ENCODE results near the gene UBE2D3. TPM values are rescaled to one million over a fixed set of nuclear protein-coding genes. Genes with fewer than 3 reads are reported as not detected.

UBE2D3 gene
- polyA plus RNA-seq, 1 donor: 281 TPM

- Histone ChIP-seq H3K4me3 (ENCODE audit: low read length) (no peak overlapping the region), H3K9me3 (ENCODE audit: control insufficient read depth, low read depth, low read length) (no peaks in the 10 kb centered on the region), H3K4me1 (ENCODE audit: control insufficient read depth, insufficient read depth, low read length) (no peaks in the 10 kb centered on the region), H3K27me3 (ENCODE audit: control insufficient read depth, insufficient read depth, low read length) (no peaks in the 10 kb centered on the region), H3K36me3 (ENCODE audit: control insufficient read depth, insufficient read depth, low read length) (peaks cover 65% of the 10 kb centered on the region), H3K27ac (ENCODE audit: low read length) (no peak overlapping the region)
- DNase-seq: no peak
- no CpG with 5 or more reads among the region's 2 CpGs for WGBS (ENCODE audit: insufficient coverage, low lambda C conversion rate)
Observed at GRCh38 chr4:102799816-102800215, 27.5 kb downstream of the UBE2D3 start.

- Histone ChIP-seq H3K27me3 (ENCODE audit: control insufficient read depth, insufficient read depth, low read length) (no peaks in the 10 kb centered on the region), H3K36me3 (ENCODE audit: control insufficient read depth, insufficient read depth, low read length) (peaks cover 52% of the 10 kb centered on the region), H3K4me3 (ENCODE audit: low read length) (no peak overlapping the region), H3K9me3 (ENCODE audit: control insufficient read depth, low read depth, low read length) (no peaks in the 10 kb centered on the region), H3K4me1 (ENCODE audit: control insufficient read depth, insufficient read depth, low read length) (no peaks in the 10 kb centered on the region), H3K27ac (ENCODE audit: low read length) (no peak overlapping the region)
- no CpG with 5 or more reads among the region's 2 CpGs for WGBS (ENCODE audit: insufficient coverage, low lambda C conversion rate)
- no peak for DNase-seq
Observed at GRCh38 chr4:102794999-102795398, 32.4 kb downstream of the UBE2D3 start.

- no peak for DNase-seq
- no CpG with 5 or more reads among the region's 2 CpGs for WGBS (ENCODE audit: insufficient coverage, low lambda C conversion rate)
- no peak overlapping the region for H3K4me3 ChIP-seq (ENCODE audit: low read length)
- no peak overlapping the region for H3K27ac ChIP-seq (ENCODE audit: low read length)
- H3K36me3 ChIP-seq (ENCODE audit: control insufficient read depth, insufficient read depth, low read length): peaks cover 29% of the 10 kb centered on the region
- H3K9me3 ChIP-seq (ENCODE audit: control insufficient read depth, low read depth, low read length): no peaks in the 10 kb centered on the region
- H3K4me1 ChIP-seq (ENCODE audit: control insufficient read depth, insufficient read depth, low read length): no peaks in the 10 kb centered on the region
- no peaks in the 10 kb centered on the region for H3K27me3 ChIP-seq (ENCODE audit: control insufficient read depth, insufficient read depth, low read length)
Observed at GRCh38 chr4:102792361-102792936, 34.9 kb downstream of the UBE2D3 start.

- WGBS (ENCODE audit: insufficient coverage, low lambda C conversion rate): no CpG with 5 or more reads among the region's 7 CpGs
- no peaks in the 10 kb centered on the region for H3K9me3 ChIP-seq (ENCODE audit: control insufficient read depth, low read depth, low read length)
- no peaks in the 10 kb centered on the region for H3K4me1 ChIP-seq (ENCODE audit: control insufficient read depth, insufficient read depth, low read length)
- H3K4me3 ChIP-seq (ENCODE audit: low read length): no peak overlapping the region
- no peak for DNase-seq
- no peaks in the 10 kb centered on the region for H3K27me3 ChIP-seq (ENCODE audit: control insufficient read depth, insufficient read depth, low read length)
- no peak overlapping the region for H3K27ac ChIP-seq (ENCODE audit: low read length)
- peaks cover 22% of the 10 kb centered on the region for H3K36me3 ChIP-seq (ENCODE audit: control insufficient read depth, insufficient read depth, low read length)
Observed at GRCh38 chr4:102791318-102791835, 36.0 kb downstream of the UBE2D3 start.

GRCh38 chr4:102789317-102789717 is 38.0 kb downstream of the UBE2D3 start:
- H3K4me1 ChIP-seq (ENCODE audit: control insufficient read depth, insufficient read depth, low read length): no peaks in the 10 kb centered on the region
- no peak for DNase-seq
- no peak overlapping the region for H3K27ac ChIP-seq (ENCODE audit: low read length)
- no peaks in the 10 kb centered on the region for H3K9me3 ChIP-seq (ENCODE audit: control insufficient read depth, low read depth, low read length)
- H3K4me3 ChIP-seq (ENCODE audit: low read length): no peak overlapping the region
- WGBS (ENCODE audit: insufficient coverage, low lambda C conversion rate): 100% methylated on average over 2 of the region's 3 CpGs
- H3K27me3 ChIP-seq (ENCODE audit: control insufficient read depth, insufficient read depth, low read length): no peaks in the 10 kb centered on the region
- H3K36me3 ChIP-seq (ENCODE audit: control insufficient read depth, insufficient read depth, low read length): peaks cover 11% of the 10 kb centered on the region

- 100% methylated on average over 2 of the region's 3 CpGs for WGBS (ENCODE audit: insufficient coverage, low lambda C conversion rate)
- Histone ChIP-seq H3K27me3 (ENCODE audit: control insufficient read depth, insufficient read depth, low read length) (no peaks in the 10 kb centered on the region), H3K27ac (ENCODE audit: low read length) (no peak overlapping the region), H3K4me3 (ENCODE audit: low read length) (no peak overlapping the region), H3K4me1 (ENCODE audit: control insufficient read depth, insufficient read depth, low read length) (no peaks in the 10 kb centered on the region), H3K9me3 (ENCODE audit: control insufficient read depth, low read depth, low read length) (no peaks in the 10 kb centered on the region), H3K36me3 (ENCODE audit: control insufficient read depth, insufficient read depth, low read length) (peaks cover 4% of the 10 kb centered on the region)
- no peak for DNase-seq
Observed at GRCh38 chr4:102787944-102788343, 39.4 kb downstream of the UBE2D3 start.

GRCh38 chr4:102787096-102787881 is 40.1 kb downstream of the UBE2D3 start:
- peaks cover 3% of the 10 kb centered on the region for H3K36me3 ChIP-seq (ENCODE audit: control insufficient read depth, insufficient read depth, low read length)
- no peaks in the 10 kb centered on the region for H3K9me3 ChIP-seq (ENCODE audit: control insufficient read depth, low read depth, low read length)
- no peak overlapping the region for H3K4me3 ChIP-seq (ENCODE audit: low read length)
- no peak overlapping the region for H3K27ac ChIP-seq (ENCODE audit: low read length)
- no peaks in the 10 kb centered on the region for H3K27me3 ChIP-seq (ENCODE audit: control insufficient read depth, insufficient read depth, low read length)
- 95% methylated on average over 4 of the region's 7 CpGs for WGBS (ENCODE audit: insufficient coverage, low lambda C conversion rate)
- DNase-seq: no peak
- no peaks in the 10 kb centered on the region for H3K4me1 ChIP-seq (ENCODE audit: control insufficient read depth, insufficient read depth, low read length)

GRCh38 chr4:102786279-102786678 is 41.1 kb downstream of the UBE2D3 start:
- Histone ChIP-seq H3K9me3 (ENCODE audit: control insufficient read depth, low read depth, low read length) (no peaks in the 10 kb centered on the region), H3K36me3 (ENCODE audit: control insufficient read depth, insufficient read depth, low read length) (peaks cover under 1% of the 10 kb centered on the region)
- no CpG with 5 or more reads among the region's 1 CpG for WGBS (ENCODE audit: insufficient coverage, low lambda C conversion rate)

GRCh38 chr4:102783006-102783405 is 44.3 kb downstream of the UBE2D3 start:
- Histone ChIP-seq H3K27ac (ENCODE audit: low read length) (no peak overlapping the region), H3K27me3 (ENCODE audit: control insufficient read depth, insufficient read depth, low read length) (no peaks in the 10 kb centered on the region), H3K9me3 (ENCODE audit: control insufficient read depth, low read depth, low read length) (no peaks in the 10 kb centered on the region), H3K36me3 (ENCODE audit: control insufficient read depth, insufficient read depth, low read length) (no peaks in the 10 kb centered on the region), H3K4me3 (ENCODE audit: low read length) (no peak overlapping the region), H3K4me1 (ENCODE audit: control insufficient read depth, insufficient read depth, low read length) (peaks cover 14% of the 10 kb centered on the region)
- no CpG with 5 or more reads among the region's 2 CpGs for WGBS (ENCODE audit: insufficient coverage, low lambda C conversion rate)
- DNase-seq: no peak

More at GRCh38 chr4:102786279-102786678, 41.1 kb downstream of the UBE2D3 start:
- Histone ChIP-seq H3K27me3 (ENCODE audit: control insufficient read depth, insufficient read depth, low read length) (no peaks in the 10 kb centered on the region), H3K4me3 (ENCODE audit: low read length) (no peak overlapping the region), H3K4me1 (ENCODE audit: control insufficient read depth, insufficient read depth, low read length) (no peaks in the 10 kb centered on the region), H3K27ac (ENCODE audit: low read length) (no peak overlapping the region)
- DNase-seq: no peak

- no peak overlapping the region for H3K4me3 ChIP-seq (ENCODE audit: low read length)
- no CpG with 5 or more reads among the region's 1 CpG for WGBS (ENCODE audit: insufficient coverage, low lambda C conversion rate)
- H3K27ac ChIP-seq (ENCODE audit: low read length): no peak overlapping the region
- no peaks in the 10 kb centered on the region for H3K36me3 ChIP-seq (ENCODE audit: control insufficient read depth, insufficient read depth, low read length)
- H3K4me1 ChIP-seq (ENCODE audit: control insufficient read depth, insufficient read depth, low read length): peaks cover 14% of the 10 kb centered on the region
- H3K27me3 ChIP-seq (ENCODE audit: control insufficient read depth, insufficient read depth, low read length): no peaks in the 10 kb centered on the region
- no peak for DNase-seq
- H3K9me3 ChIP-seq (ENCODE audit: control insufficient read depth, low read depth, low read length): no peaks in the 10 kb centered on the region
Observed at GRCh38 chr4:102781570-102781969, 45.8 kb downstream of the UBE2D3 start.

All from large intestine (tissue), 3 donors.